Measurements from ENCODE around the gene TNNC1.

TNNC1 gene

GRCh38 chr3:52436500-52437149 lies 17.2 kb downstream of the TNNC1 start:
- H3K4me3 ChIP-seq (ENCODE audit: low read length) = no peak overlapping the region
- TF ChIP-seq CTCF (conservative IDR thresholded peaks at IDR 0.05; ENCODE audit: low read length) = no peak
- peak; percentile 87 for DNase-seq (ENCODE audit: low read depth)

DNA sequence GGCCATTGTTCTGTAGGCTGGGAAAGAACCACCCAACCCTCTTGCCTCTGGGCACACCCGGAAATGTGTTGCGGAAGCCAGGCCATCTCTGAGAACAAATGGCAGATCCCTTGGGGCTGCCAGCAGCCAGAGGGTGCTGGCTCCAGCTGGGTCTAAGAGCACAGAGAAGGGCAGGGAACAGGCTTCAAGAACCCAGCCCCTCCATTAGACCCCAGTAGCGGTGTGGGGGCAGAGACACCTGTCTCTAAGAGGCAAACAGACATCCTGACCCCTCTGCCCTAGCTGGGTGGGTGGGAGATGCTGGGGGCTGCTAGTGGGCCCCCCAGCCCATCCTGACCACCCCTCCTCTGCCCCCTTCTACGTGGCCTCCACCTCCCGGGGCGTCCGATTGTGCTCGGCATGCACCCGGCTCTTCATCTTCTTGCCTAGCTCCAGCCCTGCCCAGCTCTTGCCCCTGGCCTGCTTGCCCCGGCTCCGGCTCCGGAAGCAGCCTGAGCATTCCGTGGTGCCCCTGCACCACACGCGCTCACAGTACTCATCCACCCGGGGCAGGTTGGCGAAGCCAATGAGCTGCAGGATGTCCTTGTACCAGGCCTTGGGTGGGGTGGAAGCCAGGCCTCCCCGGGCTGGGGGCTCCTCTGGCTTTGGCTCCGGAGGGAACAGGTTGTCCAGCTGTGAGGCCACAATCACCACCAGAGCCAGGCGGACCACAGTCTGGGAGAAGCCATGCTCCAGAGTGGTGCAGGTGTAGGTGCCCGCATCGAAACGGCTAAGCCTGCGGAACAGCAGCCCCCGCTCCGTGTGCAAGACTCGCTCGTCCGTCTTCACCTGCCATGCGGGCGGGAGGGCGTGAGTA lies 18.4 kb downstream of the TNNC1 start:
- TF ChIP-seq CTCF (conservative IDR thresholded peaks at IDR 0.05; ENCODE audit: low read length) = no peak
- no peak for DNase-seq (ENCODE audit: low read depth)
- H3K4me3 ChIP-seq (ENCODE audit: low read length) = no peak overlapping the region

GRCh38 chr3:52434491-52435115 lies 19.2 kb downstream of the TNNC1 start:
- no peak for DNase-seq (ENCODE audit: low read depth)
- H3K4me3 ChIP-seq (ENCODE audit: low read length) = no peak overlapping the region
- no peak for TF ChIP-seq CTCF (conservative IDR thresholded peaks at IDR 0.05; ENCODE audit: low read length)

- TF ChIP-seq CTCF (conservative IDR thresholded peaks at IDR 0.05; ENCODE audit: low read length) = no peak
- no peak overlapping the region for H3K4me3 ChIP-seq (ENCODE audit: low read length)
- no peak for DNase-seq (ENCODE audit: low read depth)
These were observed 19.8 kb downstream of the TNNC1 start for GRCh38 chr3:52433996-52434479.

DNA sequence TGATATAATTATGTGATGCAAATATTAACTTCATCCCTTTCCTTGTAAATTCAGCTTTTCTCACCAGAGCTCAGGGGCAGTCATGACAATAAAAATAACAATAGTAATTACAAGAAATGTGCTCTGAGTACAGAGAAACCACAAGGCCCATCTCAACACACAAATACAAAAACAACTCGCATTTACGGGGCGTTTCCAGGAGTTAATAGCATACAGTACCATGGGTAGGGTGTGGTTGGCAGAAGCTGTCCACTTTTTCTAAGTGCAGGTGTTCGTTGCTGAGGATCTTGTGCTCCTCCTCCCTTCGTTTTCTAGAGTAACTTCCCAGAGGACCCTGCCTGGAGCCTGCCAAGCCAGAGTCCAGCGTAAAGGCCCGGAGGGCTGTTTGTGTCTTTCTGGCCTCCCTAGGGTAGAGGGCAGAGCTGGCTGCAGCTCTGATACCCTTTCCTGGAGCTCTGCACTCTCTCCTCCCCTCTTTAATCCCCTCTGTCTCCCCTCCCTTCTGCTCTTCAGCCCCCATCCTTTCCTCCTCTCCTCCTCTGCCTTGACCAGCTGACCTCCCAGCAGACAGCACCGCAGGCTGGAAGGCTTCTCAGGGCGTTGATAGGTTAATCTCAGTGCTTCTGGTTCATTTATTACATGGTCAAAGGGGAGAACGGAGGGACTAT lies 20.4 kb downstream of the TNNC1 start:
- no peak overlapping the region for H3K4me3 ChIP-seq (ENCODE audit: low read length)
- no peak for TF ChIP-seq CTCF (conservative IDR thresholded peaks at IDR 0.05; ENCODE audit: low read length)
- no peak for DNase-seq (ENCODE audit: low read depth)

DNA sequence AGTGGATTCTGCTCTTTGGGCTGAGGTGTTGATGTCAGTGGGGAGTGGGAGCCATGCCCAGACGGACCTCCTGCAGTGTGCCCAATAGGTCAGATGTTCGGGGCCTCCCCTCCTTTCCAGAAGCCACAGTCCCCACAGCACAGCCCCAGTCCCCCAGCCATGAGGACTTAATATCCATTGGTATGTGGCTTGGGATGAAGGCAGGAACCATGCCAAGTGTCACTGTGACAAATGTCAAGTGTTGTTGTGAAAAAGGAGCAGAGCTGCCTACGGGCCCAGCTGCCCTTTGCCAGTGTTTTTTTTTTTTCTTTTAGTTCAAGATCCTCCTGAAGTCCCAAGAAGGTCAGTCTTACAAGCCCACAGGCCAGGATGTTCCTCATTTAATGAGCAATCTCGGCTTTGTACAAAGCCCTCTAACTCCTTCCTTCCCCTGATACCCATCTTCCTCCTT lies 21.1 kb downstream of the TNNC1 start:
- no peak for DNase-seq (ENCODE audit: low read depth)
- TF ChIP-seq CTCF (conservative IDR thresholded peaks at IDR 0.05; ENCODE audit: low read length) = no peak

More for the DNA sequence above, 21.1 kb downstream of the TNNC1 start:
- H3K4me3 ChIP-seq (ENCODE audit: low read length) = no peak overlapping the region

All from AG10803 (cell line).